ENCODE data around the gene ABO. TPM values are rescaled to one million over a fixed set of nuclear protein-coding genes. Genes with fewer than 3 reads are reported as not detected.

Gene ABO
- total RNA-seq, 2 donors from 2014 or later = 2.1 to 3.8 TPM

- DNase-seq = no peak
- Mint-ChIP-seq H3K4me3 (no peak overlapping the region), H3K36me3 (ENCODE audit: low read depth) (peaks cover 2% of the 10 kb centered on the region), H3K4me1 (peaks cover 5% of the 10 kb centered on the region), H3K27ac (no peak overlapping the region), H3K27me3 (peaks cover 57% of the 10 kb centered on the region)
- no peaks in the 10 kb centered on the region for H3K9me3 ChIP-seq (ENCODE audit: control insufficient read depth, low read length, poor library complexity, severe bottlenecking)
- no peak for ATAC-seq
Measured at GRCh38 chr9:133268335-133269056, 6.5 kb downstream of the ABO start.

GRCh38 chr9:133264235-133264764 is 10.7 kb downstream of the ABO start:
- H3K27ac Mint-ChIP-seq = no peak overlapping the region
- H3K4me3 Mint-ChIP-seq = no peak overlapping the region
- no peak for DNase-seq
- no peak for ATAC-seq
- H3K9me3 ChIP-seq (ENCODE audit: control insufficient read depth, low read length, poor library complexity, severe bottlenecking) = no peaks in the 10 kb centered on the region
- peaks cover 41% of the 10 kb centered on the region for H3K27me3 Mint-ChIP-seq
- peaks cover 6% of the 10 kb centered on the region for H3K36me3 Mint-ChIP-seq (ENCODE audit: low read depth)
- peaks cover 8% of the 10 kb centered on the region for H3K4me1 Mint-ChIP-seq

- no peaks in the 10 kb centered on the region for H3K9me3 ChIP-seq (ENCODE audit: control insufficient read depth, low read length, poor library complexity, severe bottlenecking)
- DNase-seq = no peak
- H3K4me3 Mint-ChIP-seq = no peak overlapping the region
- H3K36me3 Mint-ChIP-seq (ENCODE audit: low read depth) = peaks cover 6% of the 10 kb centered on the region
- no peak overlapping the region for H3K27ac Mint-ChIP-seq
- peaks cover 40% of the 10 kb centered on the region for H3K27me3 Mint-ChIP-seq
- no peak for ATAC-seq
- peaks cover 8% of the 10 kb centered on the region for H3K4me1 Mint-ChIP-seq
Measured at GRCh38 chr9:133263557-133263956, 11.4 kb downstream of the ABO start.

GRCh38 chr9:133262226-133262625 is 12.8 kb downstream of the ABO start:
- peaks cover 6% of the 10 kb centered on the region for H3K36me3 Mint-ChIP-seq (ENCODE audit: low read depth)
- DNase-seq (no peak), ATAC-seq (no peak)
- no peak overlapping the region for H3K27ac Mint-ChIP-seq
- H3K27me3 Mint-ChIP-seq = peaks cover 38% of the 10 kb centered on the region
- no peak overlapping the region for H3K4me3 Mint-ChIP-seq
- no peaks in the 10 kb centered on the region for H3K9me3 ChIP-seq (ENCODE audit: control insufficient read depth, low read length, poor library complexity, severe bottlenecking)
- H3K4me1 Mint-ChIP-seq = peaks cover 11% of the 10 kb centered on the region

- Mint-ChIP-seq H3K27ac (no peak overlapping the region), H3K4me3 (no peak overlapping the region), H3K4me1 (peaks cover 12% of the 10 kb centered on the region), H3K36me3 (ENCODE audit: low read depth) (peaks cover 6% of the 10 kb centered on the region), H3K27me3 (peaks cover 34% of the 10 kb centered on the region)
- H3K9me3 ChIP-seq (ENCODE audit: control insufficient read depth, low read length, poor library complexity, severe bottlenecking) = no peaks in the 10 kb centered on the region
- DNase-seq (no peak), ATAC-seq (no peak)
Measured at GRCh38 chr9:133261753-133262120, 13.3 kb downstream of the ABO start.

- H3K27ac Mint-ChIP-seq = no peak overlapping the region
- no peak for DNase-seq
- no peak overlapping the region for H3K4me3 Mint-ChIP-seq
- ATAC-seq = no peak
- peaks cover 6% of the 10 kb centered on the region for H3K36me3 Mint-ChIP-seq (ENCODE audit: low read depth)
- peaks cover 9% of the 10 kb centered on the region for H3K4me1 Mint-ChIP-seq
- peaks cover 35% of the 10 kb centered on the region for H3K27me3 Mint-ChIP-seq
- no peaks in the 10 kb centered on the region for H3K9me3 ChIP-seq (ENCODE audit: control insufficient read depth, low read length, poor library complexity, severe bottlenecking)
Measured at GRCh38 chr9:133261103-133261752, 13.8 kb downstream of the ABO start.

- Mint-ChIP-seq H3K27me3 (peaks cover 35% of the 10 kb centered on the region), H3K36me3 (ENCODE audit: low read depth) (peaks cover 6% of the 10 kb centered on the region), H3K4me1 (peaks cover 9% of the 10 kb centered on the region), H3K4me3 (no peak overlapping the region), H3K27ac (no peak overlapping the region)
- H3K9me3 ChIP-seq (ENCODE audit: control insufficient read depth, low read length, poor library complexity, severe bottlenecking) = no peaks in the 10 kb centered on the region
- no peak for DNase-seq
- ATAC-seq = no peak
Measured at GRCh38 chr9:133260334-133261102, 14.5 kb downstream of the ABO start.

- H3K9me3 ChIP-seq (ENCODE audit: control insufficient read depth, low read length, poor library complexity, severe bottlenecking) = no peaks in the 10 kb centered on the region
- Mint-ChIP-seq H3K4me1 (peaks cover 9% of the 10 kb centered on the region), H3K36me3 (ENCODE audit: low read depth) (peaks cover 6% of the 10 kb centered on the region), H3K27me3 (peaks cover 26% of the 10 kb centered on the region), H3K27ac (no peak overlapping the region), H3K4me3 (peak overlapping the region; percentile 7)
- no peak for DNase-seq
- ATAC-seq = no peak
Measured at GRCh38 chr9:133258061-133259015, 16.7 kb downstream of the ABO start.

- Mint-ChIP-seq H3K27me3 (peaks cover 25% of the 10 kb centered on the region), H3K27ac (no peak overlapping the region)
- ATAC-seq = no peak
Measured at GRCh38 chr9:133257465-133257956, 17.5 kb downstream of the ABO start.

GRCh38 chr9:133256686-133257091 is 18.3 kb downstream of the ABO start:
- Mint-ChIP-seq H3K27ac (no peak overlapping the region), H3K27me3 (peaks cover 19% of the 10 kb centered on the region), H3K36me3 (ENCODE audit: low read depth) (peaks cover 6% of the 10 kb centered on the region), H3K4me1 (peaks cover 9% of the 10 kb centered on the region), H3K4me3 (no peak overlapping the region)
- DNase-seq (no peak), ATAC-seq (no peak)
- no peaks in the 10 kb centered on the region for H3K9me3 ChIP-seq (ENCODE audit: control insufficient read depth, low read length, poor library complexity, severe bottlenecking)

More at GRCh38 chr9:133257465-133257956, 17.5 kb downstream of the ABO start:
- peaks cover 6% of the 10 kb centered on the region for H3K36me3 Mint-ChIP-seq (ENCODE audit: low read depth)
- peaks cover 9% of the 10 kb centered on the region for H3K4me1 Mint-ChIP-seq
- DNase-seq = no peak
- no peaks in the 10 kb centered on the region for H3K9me3 ChIP-seq (ENCODE audit: control insufficient read depth, low read length, poor library complexity, severe bottlenecking)
- no peak overlapping the region for H3K4me3 Mint-ChIP-seq

- Mint-ChIP-seq H3K27ac (no peak overlapping the region), H3K4me1 (peaks cover 9% of the 10 kb centered on the region)
- no peak for ATAC-seq
Measured at GRCh38 chr9:133256136-133256461, 18.9 kb downstream of the ABO start.

GRCh38 chr9:133255371-133256135 is 19.4 kb downstream of the ABO start:
- no peak overlapping the region for H3K4me3 Mint-ChIP-seq
- ATAC-seq (no peak), DNase-seq (no peak)
- H3K27ac Mint-ChIP-seq = no peak overlapping the region
- H3K36me3 Mint-ChIP-seq (ENCODE audit: low read depth) = peaks cover 3% of the 10 kb centered on the region
- peaks cover 17% of the 10 kb centered on the region for H3K27me3 Mint-ChIP-seq
- H3K9me3 ChIP-seq (ENCODE audit: control insufficient read depth, low read length, poor library complexity, severe bottlenecking) = no peaks in the 10 kb centered on the region
- H3K4me1 Mint-ChIP-seq = peaks cover 8% of the 10 kb centered on the region

More at GRCh38 chr9:133256136-133256461, 18.9 kb downstream of the ABO start:
- Mint-ChIP-seq H3K4me3 (no peak overlapping the region), H3K36me3 (ENCODE audit: low read depth) (peaks cover 6% of the 10 kb centered on the region), H3K27me3 (peaks cover 19% of the 10 kb centered on the region)
- no peaks in the 10 kb centered on the region for H3K9me3 ChIP-seq (ENCODE audit: control insufficient read depth, low read length, poor library complexity, severe bottlenecking)
- DNase-seq = no peak

Data from T-helper 17 cell (primary cell).